HUES6 (cell line): ENCODE measurements around the gene IL25.

ENCODE experiments used
- H3K27ac ChIP-seq: 2 replicates; pipeline ENCODE4 v1.7.0; 2013; ENCODE audit warnings: low read depth, mild to moderate bottlenecking, low read length, inconsistent platforms
- H3K27me3 ChIP-seq: 2 replicates; pipeline ENCODE4 v1.6.1; 2013; ENCODE audit warnings: low read length; ENCODE audit not compliant: control insufficient read depth, insufficient read depth
- H3K36me3 ChIP-seq: 2 replicates; pipeline ENCODE4 v1.6.1; 2013; ENCODE audit warnings: low read length; ENCODE audit not compliant: control insufficient read depth, insufficient read depth
- H3K4me1 ChIP-seq: 2 replicates; pipeline ENCODE4 v1.6.1; 2013; ENCODE audit warnings: low read length; ENCODE audit not compliant: control insufficient read depth, insufficient read depth
- H3K4me3 ChIP-seq: 2 replicates; pipeline ENCODE4 v1.5.1; 2013; ENCODE audit warnings: low read depth, low read length
- H3K9ac ChIP-seq: one replicate; pipeline ENCODE4 v1.6.1; 2013; ENCODE audit warnings: mild to moderate bottlenecking, low read length
- H3K9me3 ChIP-seq: 2 replicates; pipeline ENCODE4 v1.6.1; 2013; ENCODE audit warnings: low read depth, low read length; ENCODE audit not compliant: control insufficient read depth, insufficient read depth

IL25 gene

GRCh38 chr14:23364164-23365035 lies 8.2 kb upstream of the IL25 start:
- peak overlapping the region; percentile 28; the same call in 1 of the 2 replicates for H3K27ac ChIP-seq
- peaks cover 8% of the 10 kb centered on the region for H3K36me3 ChIP-seq
- H3K9me3 ChIP-seq: no peaks in the 10 kb centered on the region
- peaks cover 21% of the 10 kb centered on the region for H3K4me1 ChIP-seq
- peak overlapping the region; percentile 66 for H3K4me3 ChIP-seq
- H3K9ac ChIP-seq: peak overlapping the region; percentile 72
- H3K27me3 ChIP-seq: peaks cover 25% of the 10 kb centered on the region

- H3K27ac ChIP-seq: peak within 1 kb of the TSS; percentile 86; the same call in 1 of the 2 replicates
- H3K27me3 ChIP-seq: peaks cover 27% of the 10 kb centered on the region
- H3K9ac ChIP-seq: peak within 1 kb of the TSS; percentile 72
- H3K4me3 ChIP-seq: peak within 1 kb of the TSS; percentile 66
- H3K36me3 ChIP-seq: peaks cover 3% of the 10 kb centered on the region
- no peaks in the 10 kb centered on the region for H3K9me3 ChIP-seq
- H3K4me1 ChIP-seq: peaks cover 21% of the 10 kb centered on the region
Observed at GRCh38 chr14:23365036-23365731, 7.4 kb upstream of the IL25 start, which contains the start of gene EFS. TSS of gene EFS (minus strand) at chr14:23365172. CDS start at chr14:23365025, 147 bp downstream.

- Histone ChIP-seq H3K9ac (peak overlapping the region; percentile 72), H3K4me3 (peak overlapping the region; percentile 66), H3K27me3 (peaks cover 32% of the 10 kb centered on the region), H3K9me3 (no peaks in the 10 kb centered on the region), H3K36me3 (no peaks in the 10 kb centered on the region; the same call in 1 of the 2 replicates), H3K27ac (peak overlapping the region; percentile 86; the same call in 1 of the 2 replicates), H3K4me1 (peaks cover 21% of the 10 kb centered on the region)
Observed at GRCh38 chr14:23365732-23366425, 6.7 kb upstream of the IL25 start.

GRCh38 chr14:23366426-23366921 lies 6.1 kb upstream of the IL25 start:
- Histone ChIP-seq H3K9me3 (no peaks in the 10 kb centered on the region), H3K27ac (no peak overlapping the region), H3K27me3 (peaks cover 38% of the 10 kb centered on the region), H3K4me1 (peaks cover 21% of the 10 kb centered on the region), H3K4me3 (peak overlapping the region; percentile 66), H3K36me3 (no peaks in the 10 kb centered on the region; the same call in 1 of the 2 replicates), H3K9ac (peak overlapping the region; percentile 36)

- Histone ChIP-seq H3K27ac (no peak overlapping the region), H3K9me3 (no peaks in the 10 kb centered on the region), H3K4me3 (no peak overlapping the region), H3K4me1 (peaks cover 8% of the 10 kb centered on the region; the same call in 1 of the 2 replicates), H3K36me3 (no peaks in the 10 kb centered on the region), H3K27me3 (peaks cover 47% of the 10 kb centered on the region), H3K9ac (no peak overlapping the region)
Observed at GRCh38 chr14:23370221-23370620, 2.4 kb upstream of the IL25 start.

GRCh38 chr14:23371865-23372264 lies 744 bp upstream of the IL25 start:
- no peaks in the 10 kb centered on the region for H3K36me3 ChIP-seq
- peaks cover 10% of the 10 kb centered on the region for H3K4me1 ChIP-seq
- no peak overlapping the region for H3K27ac ChIP-seq
- H3K27me3 ChIP-seq: peaks cover 51% of the 10 kb centered on the region
- H3K4me3 ChIP-seq: no peak overlapping the region
- H3K9me3 ChIP-seq: no peaks in the 10 kb centered on the region
- no peak overlapping the region for H3K9ac ChIP-seq

- peaks cover 8% of the 10 kb centered on the region for H3K4me1 ChIP-seq
- no peaks in the 10 kb centered on the region for H3K36me3 ChIP-seq
- H3K9me3 ChIP-seq: no peaks in the 10 kb centered on the region
- no peak overlapping the region for H3K9ac ChIP-seq
- peaks cover 52% of the 10 kb centered on the region for H3K27me3 ChIP-seq
- H3K4me3 ChIP-seq: no peak overlapping the region
- no peak overlapping the region for H3K27ac ChIP-seq
Observed at GRCh38 chr14:23373041-23373440, 432 bp downstream of the IL25 start.

- H3K4me3 ChIP-seq: no peak overlapping the region
- no peaks in the 10 kb centered on the region for H3K36me3 ChIP-seq
- H3K27ac ChIP-seq: no peak overlapping the region
- H3K4me1 ChIP-seq: peaks cover 8% of the 10 kb centered on the region
- no peak overlapping the region for H3K9ac ChIP-seq
- no peaks in the 10 kb centered on the region for H3K9me3 ChIP-seq
- H3K27me3 ChIP-seq: peaks cover 43% of the 10 kb centered on the region
Observed at GRCh38 chr14:23375527-23376251, 3.1 kb downstream of the IL25 start.

- Histone ChIP-seq H3K9ac (no peak within 1 kb of the TSS), H3K27me3 (peaks cover 34% of the 10 kb centered on the region), H3K9me3 (no peaks in the 10 kb centered on the region), H3K36me3 (no peaks in the 10 kb centered on the region), H3K4me3 (0 out of 2 replicates have a peak within 1 kb of the TSS, but pooled peaks have one; percentile 21), H3K4me1 (peaks cover 8% of the 10 kb centered on the region), H3K27ac (no peak within 1 kb of the TSS)
Observed at GRCh38 chr14:23376482-23377197, 4.0 kb downstream of the IL25 start, which contains the start of gene CMTM5. TSS of gene CMTM5 (plus strand) at chr14:23377046. CDS start at chr14:23377252, 206 bp downstream.
